ENCODE data around the gene TBC1D13. TPM values are rescaled to one million over a fixed set of nuclear protein-coding genes. Genes with fewer than 3 reads are reported as not detected.

TBC1D13 gene
- total and polyA plus RNA-seq, 9 of the 15 experiments (the other 6 are each of a cell fraction or from before 2014, with no cell fraction given): 2.3 to 28.7 (median 11.4) TPM

- TF ChIP-seq ZNF436 (CRISPR knock-in tag; IDR thresholded peaks at IDR 0.05): no peak
- TF ChIP-seq ZMIZ1 (IDR thresholded peaks at IDR 0.05; ENCODE audit: low read depth in 2 of 2, low read length in 2 of 2): no peak
- TF ChIP-seq E2F3 (CRISPR knock-in tag; IDR thresholded peaks at IDR 0.05): no peak
- no peak for TF ChIP-seq ARID3B (CRISPR knock-in tag; IDR thresholded peaks at IDR 0.05; ENCODE audit: borderline replicate concordance)
- TF ChIP-seq ZNF133 (CRISPR knock-in tag; IDR thresholded peaks at IDR 0.05): no peak
- TF ChIP-seq HLTF (IDR thresholded peaks at IDR 0.05): peak; percentile 45; the same call in 1 of the 2 replicates
- peak; percentile 73 for TF ChIP-seq GATA2 (CRISPR knock-in tag; IDR thresholded peaks at IDR 0.05)
- peak; percentile 16; the same call in 1 of the 2 replicates for TF ChIP-seq CREB1 (IDR thresholded peaks at IDR 0.05)
- TF ChIP-seq CREB1 (CRISPR knock-in tag; IDR thresholded peaks at IDR 0.05): no peak; the same call in 1 of the 2 replicates
- TF ChIP-seq HIVEP1 (CRISPR knock-in tag; IDR thresholded peaks at IDR 0.05): no peak
- TF ChIP-seq ZBTB9 (CRISPR knock-in tag; IDR thresholded peaks at IDR 0.05): no peak
- peak; percentile 63; the same call in 1 of the 2 replicates for TF ChIP-seq MAX (CRISPR knock-in tag; IDR thresholded peaks at IDR 0.05)
- peak in 1 of 3 experiments; percentile 55; a peak in 1 of 6 replicates for TF ChIP-seq ZBTB11 (CRISPR knock-in tag; IDR thresholded peaks at IDR 0.05)
- no peak for TF ChIP-seq SIN3A (IDR thresholded peaks at IDR 0.05; ENCODE audit: borderline replicate concordance in 2 of 2, control insufficient read depth in 1 of 2, low read depth in 2 of 2, low read length in 2 of 2)
- TF ChIP-seq NCOR1 (IDR thresholded peaks at IDR 0.05): peak; percentile 87
- no peak for TF ChIP-seq TCF7 (IDR thresholded peaks at IDR 0.05; ENCODE audit: borderline replicate concordance)
Measured at GRCh38 chr9:128845186-128845931, 58.3 kb downstream of the TBC1D13 start (continued).
